22Rv1 (cell line): Measurements from ENCODE around the gene GPD2.

ENCODE experiments used
- ZFX ChIP-seq: fragments of 450-650 bp; IDR thresholded peaks from 2 replicates; pipeline ENCODE4 v1.6.1; 2017; ENCODE audit warnings: antibody characterized with exemption, borderline replicate concordance
- TF ChIP-seq, protein P1 (sequence below): fragments of 450-650 bp; IDR thresholded peaks from 2 replicates; pipeline ENCODE4 v1.5.1; 2017; ENCODE audit warnings: mild to moderate bottlenecking

DNA sequence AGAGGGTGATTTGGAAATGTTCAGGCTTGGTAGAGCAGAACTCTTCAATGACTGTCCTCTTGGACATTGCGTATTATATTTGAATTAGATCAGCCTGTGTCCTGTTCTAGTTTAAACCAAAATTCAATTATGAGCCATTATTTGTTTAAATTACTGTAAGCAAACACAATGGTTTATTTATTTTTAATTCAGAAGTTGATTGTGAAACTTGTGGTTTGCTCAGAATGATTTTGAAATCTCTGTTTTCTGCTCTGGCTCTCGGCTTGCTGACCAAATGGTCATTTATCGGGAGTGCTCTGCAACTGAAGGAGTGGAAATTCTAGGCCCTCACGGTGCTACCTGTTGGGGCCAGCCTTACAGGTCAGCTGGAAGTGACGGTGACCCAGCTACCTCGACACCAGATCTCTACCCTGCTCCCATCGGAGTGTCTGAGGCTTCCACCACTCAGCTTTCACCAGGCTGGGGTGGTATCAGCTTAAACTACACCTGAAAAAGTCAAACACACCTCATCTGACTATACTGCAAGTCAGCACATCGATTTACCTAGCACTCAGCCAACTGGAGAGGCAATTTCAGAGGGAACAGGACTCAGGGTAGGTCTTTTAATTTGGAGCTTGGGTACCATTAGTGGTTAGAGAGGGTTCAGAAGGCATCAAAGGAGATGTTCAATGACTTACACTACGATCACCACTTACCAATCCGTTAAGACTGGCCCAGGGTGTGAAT is 36.8 kb upstream of the GPD2 start:
- TF ChIP-seq, protein P1, sequence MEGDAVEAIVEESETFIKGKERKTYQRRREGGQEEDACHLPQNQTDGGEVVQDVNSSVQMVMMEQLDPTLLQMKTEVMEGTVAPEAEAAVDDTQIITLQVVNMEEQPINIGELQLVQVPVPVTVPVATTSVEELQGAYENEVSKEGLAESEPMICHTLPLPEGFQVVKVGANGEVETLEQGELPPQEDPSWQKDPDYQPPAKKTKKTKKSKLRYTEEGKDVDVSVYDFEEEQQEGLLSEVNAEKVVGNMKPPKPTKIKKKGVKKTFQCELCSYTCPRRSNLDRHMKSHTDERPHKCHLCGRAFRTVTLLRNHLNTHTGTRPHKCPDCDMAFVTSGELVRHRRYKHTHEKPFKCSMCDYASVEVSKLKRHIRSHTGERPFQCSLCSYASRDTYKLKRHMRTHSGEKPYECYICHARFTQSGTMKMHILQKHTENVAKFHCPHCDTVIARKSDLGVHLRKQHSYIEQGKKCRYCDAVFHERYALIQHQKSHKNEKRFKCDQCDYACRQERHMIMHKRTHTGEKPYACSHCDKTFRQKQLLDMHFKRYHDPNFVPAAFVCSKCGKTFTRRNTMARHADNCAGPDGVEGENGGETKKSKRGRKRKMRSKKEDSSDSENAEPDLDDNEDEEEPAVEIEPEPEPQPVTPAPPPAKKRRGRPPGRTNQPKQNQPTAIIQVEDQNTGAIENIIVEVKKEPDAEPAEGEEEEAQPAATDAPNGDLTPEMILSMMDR, result no peak
- TF ChIP-seq ZFX, result no peak
